ENCODE measurements around the gene CLTRN. TPM values are rescaled to one million over a fixed set of nuclear protein-coding genes. Genes with fewer than 3 reads are reported as not detected.

The CLTRN gene
- total RNA-seq, 1 donor from 2014 or later: 3.3 TPM

GRCh38 chrX:15619053-15619755, 45.4 kb downstream of the CLTRN start:
- TF ChIP-seq CTCF (conservative IDR thresholded peaks at IDR 0.05; ENCODE audit: low read depth, low read length): no peak
- no peak overlapping the region for H3K4me3 ChIP-seq (ENCODE audit: low read depth, low read length)
- DNase-seq (ENCODE audit: low read depth): peak; percentile 45

- no peak for TF ChIP-seq CTCF (conservative IDR thresholded peaks at IDR 0.05; ENCODE audit: low read depth, low read length)
- no peak for DNase-seq (ENCODE audit: low read depth)
- no peak overlapping the region for H3K4me3 ChIP-seq (ENCODE audit: low read depth, low read length)
These were observed 47.5 kb downstream of the CLTRN start for GRCh38 chrX:15617111-15617510.

GRCh38 chrX:15616531-15616930, 48.1 kb downstream of the CLTRN start:
- no peak overlapping the region for H3K4me3 ChIP-seq (ENCODE audit: low read depth, low read length)
- DNase-seq (ENCODE audit: low read depth): no peak
- no peak for TF ChIP-seq CTCF (conservative IDR thresholded peaks at IDR 0.05; ENCODE audit: low read depth, low read length)

- DNase-seq (ENCODE audit: low read depth): no peak
- TF ChIP-seq CTCF (conservative IDR thresholded peaks at IDR 0.05; ENCODE audit: low read depth, low read length): no peak
- H3K4me3 ChIP-seq (ENCODE audit: low read depth, low read length): no peak overlapping the region
These were observed 57.5 kb downstream of the CLTRN start for GRCh38 chrX:15607067-15607466.

GRCh38 chrX:15606136-15606535, 58.5 kb downstream of the CLTRN start:
- DNase-seq (ENCODE audit: low read depth): no peak
- no peak for TF ChIP-seq CTCF (conservative IDR thresholded peaks at IDR 0.05; ENCODE audit: low read depth, low read length)
- H3K4me3 ChIP-seq (ENCODE audit: low read depth, low read length): no peak overlapping the region

- TF ChIP-seq CTCF (conservative IDR thresholded peaks at IDR 0.05; ENCODE audit: low read depth, low read length): no peak
- no peak overlapping the region for H3K4me3 ChIP-seq (ENCODE audit: low read depth, low read length)
- no peak for DNase-seq (ENCODE audit: low read depth)
These were observed 59.4 kb downstream of the CLTRN start for GRCh38 chrX:15605226-15605625.

GRCh38 chrX:15602761-15603160, 61.8 kb downstream of the CLTRN start:
- no peak for TF ChIP-seq CTCF (conservative IDR thresholded peaks at IDR 0.05; ENCODE audit: low read depth, low read length)
- no peak for DNase-seq (ENCODE audit: low read depth)
- no peak overlapping the region for H3K4me3 ChIP-seq (ENCODE audit: low read depth, low read length)

Measured in epithelial cell of proximal tubule (primary cell).